ENCODE results near the gene SERGEF.

DNA sequence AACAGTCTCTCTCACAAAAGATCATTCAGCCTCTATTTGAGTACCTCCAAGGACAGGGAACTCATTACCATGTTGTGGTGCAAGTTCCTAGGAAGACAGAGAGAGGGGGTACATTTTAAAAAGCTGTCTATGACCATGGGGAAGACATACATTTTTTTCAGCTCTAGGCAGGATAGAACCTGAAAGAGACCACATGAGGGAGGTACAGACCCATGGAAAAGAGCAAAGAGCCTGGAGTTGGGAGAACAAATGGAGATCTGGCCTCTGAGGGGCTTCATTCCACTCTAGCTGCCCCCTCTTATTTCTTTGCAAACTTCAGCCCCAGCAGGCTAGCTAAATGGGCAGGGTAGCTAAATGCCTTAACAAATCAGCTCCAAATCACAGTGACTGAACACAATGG lies 241.9 kb downstream of the SERGEF start:
- TF ChIP-seq, protein P1, sequence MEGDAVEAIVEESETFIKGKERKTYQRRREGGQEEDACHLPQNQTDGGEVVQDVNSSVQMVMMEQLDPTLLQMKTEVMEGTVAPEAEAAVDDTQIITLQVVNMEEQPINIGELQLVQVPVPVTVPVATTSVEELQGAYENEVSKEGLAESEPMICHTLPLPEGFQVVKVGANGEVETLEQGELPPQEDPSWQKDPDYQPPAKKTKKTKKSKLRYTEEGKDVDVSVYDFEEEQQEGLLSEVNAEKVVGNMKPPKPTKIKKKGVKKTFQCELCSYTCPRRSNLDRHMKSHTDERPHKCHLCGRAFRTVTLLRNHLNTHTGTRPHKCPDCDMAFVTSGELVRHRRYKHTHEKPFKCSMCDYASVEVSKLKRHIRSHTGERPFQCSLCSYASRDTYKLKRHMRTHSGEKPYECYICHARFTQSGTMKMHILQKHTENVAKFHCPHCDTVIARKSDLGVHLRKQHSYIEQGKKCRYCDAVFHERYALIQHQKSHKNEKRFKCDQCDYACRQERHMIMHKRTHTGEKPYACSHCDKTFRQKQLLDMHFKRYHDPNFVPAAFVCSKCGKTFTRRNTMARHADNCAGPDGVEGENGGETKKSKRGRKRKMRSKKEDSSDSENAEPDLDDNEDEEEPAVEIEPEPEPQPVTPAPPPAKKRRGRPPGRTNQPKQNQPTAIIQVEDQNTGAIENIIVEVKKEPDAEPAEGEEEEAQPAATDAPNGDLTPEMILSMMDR (IDR thresholded peaks at IDR 0.05), result peak in 5 of 12 donors; percentile 13 to 47 (median 21)
- no peak for TF ChIP-seq POLR2A (IDR thresholded peaks at IDR 0.05)

Measured in heart left ventricle (tissue), 13 donors.